Measurements from ENCODE around the gene LCNL1. TPM values are rescaled to one million over a fixed set of nuclear protein-coding genes. Genes with fewer than 3 reads are reported as not detected.

LCNL1 gene
- total RNA-seq, 1 experiment from 2014 or later = 0.82 TPM

DNA sequence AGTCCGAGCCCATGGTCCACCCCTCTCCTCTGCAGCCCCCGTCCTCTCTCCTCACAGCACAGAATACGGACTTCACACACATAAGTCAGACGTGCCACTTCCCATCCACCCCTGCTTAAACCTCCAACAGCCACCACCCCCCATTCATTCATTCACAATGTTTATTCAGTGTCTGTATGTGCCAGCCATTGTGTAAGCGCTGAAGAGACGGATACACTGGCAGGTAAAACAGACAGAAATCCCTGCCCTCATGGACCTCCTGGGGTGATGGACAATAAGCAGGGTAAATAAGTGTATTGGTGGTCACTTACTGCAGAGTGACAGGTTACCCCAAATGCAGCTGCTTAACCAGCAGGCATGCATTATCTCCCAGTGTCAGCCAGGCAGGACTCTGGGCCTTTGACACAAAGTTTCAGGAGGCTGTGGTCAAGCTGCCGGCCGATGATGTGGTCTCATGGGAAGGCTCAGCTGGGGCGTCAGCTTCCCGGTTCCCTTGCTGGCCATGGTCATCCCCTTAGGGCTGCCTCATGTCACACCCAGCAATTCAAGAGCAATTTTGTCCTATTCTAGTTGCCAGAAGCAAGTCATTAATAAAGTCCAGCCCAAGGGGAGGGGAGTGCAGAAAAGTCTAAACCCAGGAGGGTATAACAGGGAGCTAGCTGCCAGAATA lies 7.6 kb downstream of the LCNL1 start:
- ChIA-PET CTCF (no interaction called here), POLR2A (no interaction called here)
- Histone ChIP-seq H3K9me3 (ENCODE audit: control insufficient read depth, insufficient read depth, low read depth, low read length) (no peaks in the 10 kb centered on the region), H3K27ac (ENCODE audit: low read length) (peak overlapping the region; percentile 77), H3K4me3 (ENCODE audit: low read depth in 2 of 2, low read length in 2 of 2) (no peak overlapping the region), H3K36me3 (ENCODE audit: control insufficient read depth, insufficient read depth, low read length) (no peaks in the 10 kb centered on the region; the same call in 1 of the 2 replicates), H3K27me3 (ENCODE audit: control insufficient read depth, insufficient read depth, low read length) (no peaks in the 10 kb centered on the region), H3K4me1 (ENCODE audit: control insufficient read depth, insufficient read depth, low read length) (peaks cover 7% of the 10 kb centered on the region; the same call in 1 of the 2 replicates)
- BruUV-seq (replicated peaks) = no TSS peak
- ATAC-seq = no peak
- DNase-seq (ENCODE audit: low read depth, low spot score) = no peak
- TF ChIP-seq, protein P1, sequence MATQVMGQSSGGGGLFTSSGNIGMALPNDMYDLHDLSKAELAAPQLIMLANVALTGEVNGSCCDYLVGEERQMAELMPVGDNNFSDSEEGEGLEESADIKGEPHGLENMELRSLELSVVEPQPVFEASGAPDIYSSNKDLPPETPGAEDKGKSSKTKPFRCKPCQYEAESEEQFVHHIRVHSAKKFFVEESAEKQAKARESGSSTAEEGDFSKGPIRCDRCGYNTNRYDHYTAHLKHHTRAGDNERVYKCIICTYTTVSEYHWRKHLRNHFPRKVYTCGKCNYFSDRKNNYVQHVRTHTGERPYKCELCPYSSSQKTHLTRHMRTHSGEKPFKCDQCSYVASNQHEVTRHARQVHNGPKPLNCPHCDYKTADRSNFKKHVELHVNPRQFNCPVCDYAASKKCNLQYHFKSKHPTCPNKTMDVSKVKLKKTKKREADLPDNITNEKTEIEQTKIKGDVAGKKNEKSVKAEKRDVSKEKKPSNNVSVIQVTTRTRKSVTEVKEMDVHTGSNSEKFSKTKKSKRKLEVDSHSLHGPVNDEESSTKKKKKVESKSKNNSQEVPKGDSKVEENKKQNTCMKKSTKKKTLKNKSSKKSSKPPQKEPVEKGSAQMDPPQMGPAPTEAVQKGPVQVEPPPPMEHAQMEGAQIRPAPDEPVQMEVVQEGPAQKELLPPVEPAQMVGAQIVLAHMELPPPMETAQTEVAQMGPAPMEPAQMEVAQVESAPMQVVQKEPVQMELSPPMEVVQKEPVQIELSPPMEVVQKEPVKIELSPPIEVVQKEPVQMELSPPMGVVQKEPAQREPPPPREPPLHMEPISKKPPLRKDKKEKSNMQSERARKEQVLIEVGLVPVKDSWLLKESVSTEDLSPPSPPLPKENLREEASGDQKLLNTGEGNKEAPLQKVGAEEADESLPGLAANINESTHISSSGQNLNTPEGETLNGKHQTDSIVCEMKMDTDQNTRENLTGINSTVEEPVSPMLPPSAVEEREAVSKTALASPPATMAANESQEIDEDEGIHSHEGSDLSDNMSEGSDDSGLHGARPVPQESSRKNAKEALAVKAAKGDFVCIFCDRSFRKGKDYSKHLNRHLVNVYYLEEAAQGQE (IDR thresholded peaks at IDR 0.05; ENCODE audit: insufficient read depth in 1 of 2, low read depth in 2 of 2, low read length in 1 of 2) = no peak
- TF ChIP-seq POLR2AphosphoS5 (IDR thresholded peaks at IDR 0.05; ENCODE audit: low read depth, low read length) (no peak), TCF7L2 (IDR thresholded peaks at IDR 0.05; ENCODE audit: low read depth, low read length) (no peak), SIN3A (IDR thresholded peaks at IDR 0.05; ENCODE audit: borderline replicate concordance, insufficient read depth, low read depth, low read length) (no peak)
- TF ChIP-seq, protein P2, sequence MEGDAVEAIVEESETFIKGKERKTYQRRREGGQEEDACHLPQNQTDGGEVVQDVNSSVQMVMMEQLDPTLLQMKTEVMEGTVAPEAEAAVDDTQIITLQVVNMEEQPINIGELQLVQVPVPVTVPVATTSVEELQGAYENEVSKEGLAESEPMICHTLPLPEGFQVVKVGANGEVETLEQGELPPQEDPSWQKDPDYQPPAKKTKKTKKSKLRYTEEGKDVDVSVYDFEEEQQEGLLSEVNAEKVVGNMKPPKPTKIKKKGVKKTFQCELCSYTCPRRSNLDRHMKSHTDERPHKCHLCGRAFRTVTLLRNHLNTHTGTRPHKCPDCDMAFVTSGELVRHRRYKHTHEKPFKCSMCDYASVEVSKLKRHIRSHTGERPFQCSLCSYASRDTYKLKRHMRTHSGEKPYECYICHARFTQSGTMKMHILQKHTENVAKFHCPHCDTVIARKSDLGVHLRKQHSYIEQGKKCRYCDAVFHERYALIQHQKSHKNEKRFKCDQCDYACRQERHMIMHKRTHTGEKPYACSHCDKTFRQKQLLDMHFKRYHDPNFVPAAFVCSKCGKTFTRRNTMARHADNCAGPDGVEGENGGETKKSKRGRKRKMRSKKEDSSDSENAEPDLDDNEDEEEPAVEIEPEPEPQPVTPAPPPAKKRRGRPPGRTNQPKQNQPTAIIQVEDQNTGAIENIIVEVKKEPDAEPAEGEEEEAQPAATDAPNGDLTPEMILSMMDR (IDR thresholded peaks at IDR 0.05) = no peak
- intact Hi-C loops (cut with micrococcal nuclease; ENCODE audit: unreplicated experiment) = no loop called here
- in situ Hi-C loops (cut with HindIII; ENCODE audit: low pct_unique_long_range_greater_than_20kb, low sequenced_read_pairs) = no loop called here

DNA sequence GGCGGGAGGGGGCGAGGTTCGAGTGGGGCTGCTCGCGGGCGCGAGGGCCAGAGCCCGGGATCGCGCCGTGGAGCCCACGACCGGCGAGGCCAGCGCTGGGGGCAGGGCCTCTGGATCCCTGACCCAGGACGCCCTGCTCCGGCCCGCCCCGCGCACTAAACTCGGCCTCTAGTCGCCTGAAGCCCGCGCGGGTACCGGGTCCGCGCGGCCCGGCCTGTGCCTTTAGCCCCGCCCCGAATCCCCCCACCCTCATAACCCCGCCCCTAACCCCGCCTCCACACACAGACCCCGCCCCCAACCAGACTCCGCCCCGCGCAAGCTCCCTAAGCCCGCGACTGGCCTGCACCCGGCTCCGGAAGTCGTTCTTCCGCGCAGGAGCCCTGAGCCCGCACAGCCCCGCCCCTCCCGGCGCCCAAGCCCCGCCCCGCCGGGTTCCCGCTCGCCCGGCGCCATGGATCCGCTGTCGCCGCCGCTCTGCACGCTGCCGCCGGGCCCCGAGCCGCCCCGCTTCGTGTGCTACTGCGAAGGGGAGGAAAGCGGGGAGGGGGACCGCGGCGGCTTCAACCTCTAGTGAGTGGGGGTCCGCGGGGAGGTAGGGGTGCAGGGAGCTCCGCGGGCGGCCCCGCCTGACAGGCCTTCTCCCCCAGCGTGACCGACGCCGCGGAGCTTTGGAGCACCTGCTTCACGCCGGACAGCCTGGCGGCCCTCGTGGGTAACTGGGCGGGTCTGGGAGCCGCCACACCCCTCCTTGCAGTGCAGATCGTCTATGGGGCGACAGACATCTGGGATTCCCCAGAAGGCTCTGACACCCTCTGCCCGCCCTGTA lies 9.4 kb downstream of the LCNL1 start, which contains the start of gene PAXX:
PAXX (plus strand) TSS at position 430 of the 826 bp plus-strand sequence; CDS start at position 452, 22 bp downstream.
- H3K36me3 ChIP-seq (ENCODE audit: control insufficient read depth, insufficient read depth, low read length) = no peaks in the 10 kb centered on the region; the same call in 1 of the 2 replicates
- peak; percentile 87 for ATAC-seq
- H3K9me3 ChIP-seq (ENCODE audit: control insufficient read depth, insufficient read depth, low read depth, low read length) = no peaks in the 10 kb centered on the region
- H3K4me1 ChIP-seq (ENCODE audit: control insufficient read depth, insufficient read depth, low read length) = peaks cover 17% of the 10 kb centered on the region
- H3K27ac ChIP-seq (ENCODE audit: low read length) = peak within 1 kb of the TSS; percentile 77
- intact Hi-C loops (cut with micrococcal nuclease; ENCODE audit: unreplicated experiment) (no loop called here), in situ Hi-C loops (cut with HindIII; ENCODE audit: low pct_unique_long_range_greater_than_20kb, low sequenced_read_pairs) (no loop called here)
- POLR2A ChIA-PET = interaction anchor here (0.6 kb wide), 2 partner anchors 92 to 158 kb away, joined by 7 to 13 read pairs; no protein-coding TSS in a partner anchor
- peak within 1 kb of the TSS; percentile 68 to 78 for H3K4me3 ChIP-seq (ENCODE audit: low read depth in 2 of 2, low read length in 2 of 2)
- no peak for DNase-seq (ENCODE audit: low read depth, low spot score)
- peak; percentile 55; the same call in 1 of the 2 replicates for TF ChIP-seq SIN3A (IDR thresholded peaks at IDR 0.05; ENCODE audit: borderline replicate concordance, insufficient read depth, low read depth, low read length)
- TF ChIP-seq, protein P2 (IDR thresholded peaks at IDR 0.05) = no peak
- no peaks in the 10 kb centered on the region for H3K27me3 ChIP-seq (ENCODE audit: control insufficient read depth, insufficient read depth, low read length)
- BruUV-seq (replicated peaks) = no TSS peak
- CTCF ChIA-PET = interaction anchor here (0.6 kb wide), 1 partner anchor 44 kb away, joined by 4 read pairs; no protein-coding TSS in a partner anchor

Measured in Panc1 (cell line).